HAP-1 (cell line): ENCODE data around the gene PTPN1.
"Not testable (repeated sequence)": the region's sequence is repeated elsewhere in the genome, so short reads cannot be mapped to it uniquely, and the experiment has no call there.

ENCODE experiments used
- DNase-seq, 2 experiments: peaks; one replicate each; pipeline ENCODE4 v3.0.0-alpha.2; 2016 to 2020; ENCODE audit warnings: low spot score in 2 of 2
- H3K27me3 ChIP-seq: fragments of 250-450 bp; sonication (Bioruptor Pico); 2 replicates; pipeline ENCODE4 v1.5.1; 2020; ENCODE audit warnings: low read depth, mild to moderate bottlenecking, moderate library complexity
- H3K36me3 ChIP-seq: fragments of 250-450 bp; sonication (Bioruptor Pico); replicated peaks from 2 replicates; pipeline ENCODE4 v1.5.1; 2020; ENCODE audit warnings: mild to moderate bottlenecking
- H3K4me1 ChIP-seq: fragments of 250-450 bp; sonication (Bioruptor Pico); 2 replicates; pipeline ENCODE4 v1.5.1; 2020; ENCODE audit warnings: mild to moderate bottlenecking
- H3K4me3 ChIP-seq: fragments of 250-450 bp; sonication (Bioruptor Pico); 2 replicates; pipeline ENCODE4 v1.5.1; 2020; ENCODE audit warnings: mild to moderate bottlenecking, moderate library complexity
- H3K9me3 ChIP-seq: fragments of 250-450 bp; sonication (Bioruptor Pico); 2 replicates; pipeline ENCODE4 v1.5.1; 2020; ENCODE audit warnings: mild to moderate bottlenecking, moderate library complexity
- in situ Hi-C: fragments of 300-500 bp; cut with MboI; formaldehyde crosslinking; loops from 3 replicates; pipeline ENCODE4 v1.14.3; 2020; ENCODE audit warnings: low sequenced_read_pairs, inconsistent platforms, mixed read lengths

The PTPN1 gene

GRCh38 chr20:50539798-50540197, 29.6 kb downstream of the PTPN1 start:
- H3K36me3 ChIP-seq, H3K4me1 ChIP-seq, H3K4me3 ChIP-seq, DNase-seq, in situ Hi-C loops, H3K27me3 ChIP-seq, H3K9me3 ChIP-seq: not testable (repeated sequence)

DNA sequence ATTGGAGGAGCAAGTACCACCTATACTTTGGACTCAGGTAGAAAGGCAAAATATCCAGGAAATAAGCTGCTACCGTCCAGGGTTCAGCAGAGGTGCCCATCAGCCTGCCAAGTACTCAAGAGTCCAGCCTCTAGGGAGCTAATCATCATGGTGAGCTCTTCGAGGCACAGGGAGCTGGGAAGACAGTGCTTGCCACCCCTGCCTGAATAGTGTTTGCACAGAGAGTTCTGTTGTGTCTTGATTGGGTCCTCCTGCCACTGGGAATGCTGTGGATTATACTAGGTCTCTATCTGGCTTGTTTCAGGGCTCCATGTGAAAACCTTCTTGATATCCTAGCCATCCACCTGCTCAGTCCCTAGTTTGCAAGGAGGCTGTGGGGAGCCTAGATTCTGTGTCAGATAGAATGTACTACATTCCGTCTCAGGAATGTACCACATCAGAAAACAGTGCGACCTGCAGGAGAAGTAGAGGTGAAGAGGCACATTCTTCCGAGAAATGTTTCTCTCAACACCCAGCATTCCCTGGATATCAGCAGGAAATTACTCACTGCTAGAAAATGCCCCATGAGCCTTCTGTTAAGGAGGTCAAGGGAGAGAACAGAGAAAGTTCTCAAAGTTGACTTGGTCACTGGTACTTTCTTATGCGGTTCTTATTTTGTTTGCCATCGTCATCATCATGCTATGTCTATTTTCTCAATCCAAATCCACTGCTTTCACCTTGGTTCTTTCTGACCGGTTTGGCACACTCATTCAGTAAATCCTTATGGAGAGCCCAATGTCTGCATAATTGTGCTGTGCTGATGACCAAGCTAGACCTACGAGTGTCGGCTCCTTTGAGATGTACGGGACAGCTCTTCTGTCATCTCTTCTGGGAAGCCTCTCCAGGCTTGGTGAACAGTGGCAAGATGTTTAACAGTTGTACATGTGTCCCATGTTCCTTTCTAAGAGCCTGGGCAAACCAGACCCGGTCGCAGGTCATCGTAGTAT, 30.7 kb downstream of the PTPN1 start:
- Histone ChIP-seq H3K36me3 (no peaks in the 10 kb centered on the region), H3K4me1 (peaks cover 3% of the 10 kb centered on the region), H3K9me3 (no peaks in the 10 kb centered on the region), H3K4me3 (no peak overlapping the region), H3K27me3 (no peaks in the 10 kb centered on the region)
- in situ Hi-C loops = no loop called here
- no peak for DNase-seq

- Histone ChIP-seq H3K36me3 (no peaks in the 10 kb centered on the region), H3K27me3 (no peaks in the 10 kb centered on the region), H3K9me3 (no peaks in the 10 kb centered on the region), H3K4me1 (no peaks in the 10 kb centered on the region), H3K4me3 (no peak overlapping the region)
- DNase-seq = no peak
- in situ Hi-C loops = no loop called here
Measured at GRCh38 chr20:50541606-50542041, 31.4 kb downstream of the PTPN1 start.

DNA sequence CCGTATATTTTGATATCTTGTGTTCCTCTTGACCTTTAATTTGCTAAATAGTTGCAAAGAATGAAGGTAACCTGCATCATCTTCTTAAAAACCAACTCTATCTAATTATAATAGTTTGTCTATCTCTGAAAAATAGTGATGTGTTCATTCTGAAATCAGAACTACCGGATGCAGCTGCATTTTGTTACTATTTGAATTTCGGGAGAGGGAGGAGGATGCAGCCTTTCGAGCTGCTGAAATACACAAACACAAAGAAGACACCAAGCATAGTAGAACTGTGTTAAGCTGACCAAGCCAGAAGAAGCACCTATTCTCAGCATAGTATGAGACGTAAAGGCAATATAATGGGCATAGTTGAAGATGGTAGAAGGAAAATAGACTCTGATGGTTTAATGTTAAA, 33.1 kb downstream of the PTPN1 start:
- in situ Hi-C loops = no loop called here
- H3K9me3 ChIP-seq = no peaks in the 10 kb centered on the region
- DNase-seq = no peak
- no peaks in the 10 kb centered on the region for H3K4me1 ChIP-seq
- H3K27me3 ChIP-seq = no peaks in the 10 kb centered on the region
- H3K36me3 ChIP-seq = no peaks in the 10 kb centered on the region
- H3K4me3 ChIP-seq = no peak overlapping the region

DNA sequence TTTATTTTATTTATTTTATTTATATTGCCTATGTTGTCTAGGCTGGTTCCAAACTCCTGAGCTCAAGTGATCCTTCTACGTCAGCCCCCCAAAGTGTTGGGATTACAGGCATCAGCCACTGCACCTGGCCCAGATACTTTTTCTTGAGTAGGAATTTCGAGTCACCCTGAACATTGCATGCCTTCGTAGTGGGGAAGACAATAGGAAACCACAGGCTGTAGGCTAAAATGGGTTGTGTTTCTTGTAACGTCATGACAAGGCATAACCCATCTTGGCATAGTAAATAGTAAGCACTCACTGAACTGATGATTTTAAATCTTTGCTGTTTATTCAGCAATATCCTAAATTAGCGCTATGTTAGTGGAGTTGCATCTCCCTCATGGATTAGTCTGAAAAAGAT, 34.9 kb downstream of the PTPN1 start:
- in situ Hi-C loops = no loop called here
- no peak for DNase-seq
- Histone ChIP-seq H3K36me3 (no peaks in the 10 kb centered on the region), H3K4me3 (no peak overlapping the region), H3K27me3 (no peaks in the 10 kb centered on the region), H3K4me1 (no peaks in the 10 kb centered on the region), H3K9me3 (no peaks in the 10 kb centered on the region)

- Histone ChIP-seq H3K4me1 (peaks cover 8% of the 10 kb centered on the region), H3K9me3 (no peaks in the 10 kb centered on the region), H3K4me3 (no peak overlapping the region), H3K36me3 (no peaks in the 10 kb centered on the region), H3K27me3 (no peaks in the 10 kb centered on the region)
- no peak for DNase-seq
- in situ Hi-C loops = no loop called here
Measured at GRCh38 chr20:50546729-50547314, 36.6 kb downstream of the PTPN1 start.

DNA sequence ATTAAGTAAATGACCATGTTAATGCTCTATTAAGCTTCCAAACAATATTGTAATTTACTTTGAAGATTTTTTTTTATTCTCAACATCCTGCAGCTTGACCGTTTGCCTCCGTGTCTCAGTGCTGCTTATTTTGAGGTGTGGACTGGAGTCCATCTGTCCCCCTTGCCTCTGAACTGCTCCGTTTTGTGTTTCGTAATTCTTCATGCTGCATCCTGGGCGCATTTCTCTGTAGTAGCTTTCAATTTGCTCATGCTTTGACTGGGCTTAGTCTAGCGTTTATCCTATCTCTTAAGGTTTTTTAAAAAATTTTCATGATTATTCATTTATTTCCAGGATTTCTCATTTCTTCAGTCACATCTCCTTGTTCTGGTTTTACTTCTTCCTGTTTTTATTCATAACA, 37.8 kb downstream of the PTPN1 start:
- no peaks in the 10 kb centered on the region for H3K27me3 ChIP-seq
- no peaks in the 10 kb centered on the region for H3K36me3 ChIP-seq
- H3K4me3 ChIP-seq = no peak overlapping the region
- H3K9me3 ChIP-seq = no peaks in the 10 kb centered on the region
- no peak for DNase-seq
- in situ Hi-C loops = no loop called here
- H3K4me1 ChIP-seq = peaks cover 12% of the 10 kb centered on the region

DNA sequence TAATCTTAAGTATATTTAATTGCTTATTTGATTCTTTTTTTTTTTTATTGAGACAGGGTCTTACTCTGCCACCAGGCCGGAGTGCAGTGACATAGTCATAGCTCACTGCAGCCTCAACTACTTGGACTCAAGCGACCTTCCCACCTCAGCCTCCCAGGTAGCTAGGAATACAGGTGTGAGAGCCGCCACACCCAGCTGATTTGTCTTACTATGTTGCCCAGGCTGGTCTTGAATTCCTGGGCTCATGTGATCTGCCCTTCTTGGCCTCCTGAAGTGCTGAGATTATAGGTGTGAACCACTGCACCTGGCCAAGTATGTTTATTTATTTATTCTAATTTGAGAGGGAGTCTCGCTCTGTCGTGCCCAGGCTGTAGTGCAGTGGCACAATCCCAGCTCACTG, 38.2 kb downstream of the PTPN1 start:
- Histone ChIP-seq H3K4me1 (peaks cover 12% of the 10 kb centered on the region), H3K4me3 (no peak overlapping the region), H3K9me3 (no peaks in the 10 kb centered on the region), H3K27me3 (no peaks in the 10 kb centered on the region), H3K36me3 (no peaks in the 10 kb centered on the region)
- DNase-seq = no peak
- in situ Hi-C loops = no loop called here

DNA sequence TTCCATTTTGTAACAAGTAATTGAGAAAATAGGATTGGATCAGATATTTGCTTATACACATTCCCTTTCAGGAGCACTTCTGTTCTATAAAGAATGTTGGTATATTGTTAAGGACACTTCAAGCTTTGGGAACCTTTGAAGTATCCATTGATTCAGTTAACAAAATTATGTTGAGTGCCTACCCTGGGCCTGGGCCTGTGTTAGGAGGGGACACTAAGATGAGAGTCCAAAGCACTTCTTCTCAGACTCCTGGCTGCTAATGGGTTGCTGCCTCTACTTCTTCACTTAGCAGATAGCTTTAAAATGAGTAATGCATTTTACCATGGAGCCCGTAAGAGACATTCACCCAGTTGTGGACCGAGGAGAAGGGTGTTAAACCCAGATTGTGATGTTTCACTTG, 40.3 kb downstream of the PTPN1 start:
- in situ Hi-C loops = no loop called here
- Histone ChIP-seq H3K4me1 (peaks cover 12% of the 10 kb centered on the region), H3K27me3 (no peaks in the 10 kb centered on the region), H3K4me3 (no peak overlapping the region), H3K9me3 (no peaks in the 10 kb centered on the region), H3K36me3 (no peaks in the 10 kb centered on the region)
- DNase-seq = no peak

GRCh38 chr20:50551288-50551687, 41.1 kb downstream of the PTPN1 start:
- Histone ChIP-seq H3K36me3 (no peaks in the 10 kb centered on the region), H3K9me3 (no peaks in the 10 kb centered on the region), H3K4me3 (no peak overlapping the region), H3K27me3 (no peaks in the 10 kb centered on the region), H3K4me1 (peaks cover 12% of the 10 kb centered on the region)
- in situ Hi-C loops = no loop called here
- no peak for DNase-seq

DNA sequence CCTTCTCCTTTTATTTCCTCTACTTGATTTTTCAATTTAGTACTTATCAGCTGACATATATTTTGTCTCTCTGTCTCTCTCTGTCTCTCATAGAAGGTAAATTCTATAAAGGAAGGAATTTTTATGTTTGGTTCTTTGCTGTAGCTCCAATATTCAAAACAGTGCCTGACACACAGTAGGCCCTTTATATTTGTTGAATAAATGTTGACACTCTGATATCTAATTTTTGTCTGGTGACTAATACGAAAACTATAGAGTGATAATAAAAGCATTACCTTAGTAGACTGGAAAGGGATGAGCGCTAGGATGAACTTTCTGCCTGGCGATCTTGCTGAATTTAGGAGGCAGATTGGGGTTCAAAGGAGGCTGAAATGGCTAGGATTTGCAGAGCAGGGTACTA, 42.8 kb downstream of the PTPN1 start:
- Histone ChIP-seq H3K36me3 (no peaks in the 10 kb centered on the region), H3K4me3 (no peak overlapping the region), H3K4me1 (peaks cover 12% of the 10 kb centered on the region), H3K9me3 (no peaks in the 10 kb centered on the region), H3K27me3 (no peaks in the 10 kb centered on the region)
- in situ Hi-C loops = no loop called here
- no peak for DNase-seq

- H3K9me3 ChIP-seq = no peaks in the 10 kb centered on the region
- in situ Hi-C loops = no loop called here
Measured at GRCh38 chr20:50554694-50555579, 44.8 kb downstream of the PTPN1 start.

GRCh38 chr20:50555662-50556061, 45.5 kb downstream of the PTPN1 start:
- peaks cover 12% of the 10 kb centered on the region for H3K4me1 ChIP-seq
- no peaks in the 10 kb centered on the region for H3K27me3 ChIP-seq
- no peaks in the 10 kb centered on the region for H3K9me3 ChIP-seq
- in situ Hi-C loops = no loop called here
- no peak overlapping the region for H3K4me3 ChIP-seq
- no peak for DNase-seq
- H3K36me3 ChIP-seq = no peaks in the 10 kb centered on the region

More at GRCh38 chr20:50554694-50555579, 44.8 kb downstream of the PTPN1 start:
- Histone ChIP-seq H3K4me1 (peaks cover 12% of the 10 kb centered on the region), H3K27me3 (no peaks in the 10 kb centered on the region), H3K36me3 (no peaks in the 10 kb centered on the region), H3K4me3 (no peak overlapping the region)
- no peak for DNase-seq
